ENCODE results near the gene KBTBD12.

Gene KBTBD12

DNA sequence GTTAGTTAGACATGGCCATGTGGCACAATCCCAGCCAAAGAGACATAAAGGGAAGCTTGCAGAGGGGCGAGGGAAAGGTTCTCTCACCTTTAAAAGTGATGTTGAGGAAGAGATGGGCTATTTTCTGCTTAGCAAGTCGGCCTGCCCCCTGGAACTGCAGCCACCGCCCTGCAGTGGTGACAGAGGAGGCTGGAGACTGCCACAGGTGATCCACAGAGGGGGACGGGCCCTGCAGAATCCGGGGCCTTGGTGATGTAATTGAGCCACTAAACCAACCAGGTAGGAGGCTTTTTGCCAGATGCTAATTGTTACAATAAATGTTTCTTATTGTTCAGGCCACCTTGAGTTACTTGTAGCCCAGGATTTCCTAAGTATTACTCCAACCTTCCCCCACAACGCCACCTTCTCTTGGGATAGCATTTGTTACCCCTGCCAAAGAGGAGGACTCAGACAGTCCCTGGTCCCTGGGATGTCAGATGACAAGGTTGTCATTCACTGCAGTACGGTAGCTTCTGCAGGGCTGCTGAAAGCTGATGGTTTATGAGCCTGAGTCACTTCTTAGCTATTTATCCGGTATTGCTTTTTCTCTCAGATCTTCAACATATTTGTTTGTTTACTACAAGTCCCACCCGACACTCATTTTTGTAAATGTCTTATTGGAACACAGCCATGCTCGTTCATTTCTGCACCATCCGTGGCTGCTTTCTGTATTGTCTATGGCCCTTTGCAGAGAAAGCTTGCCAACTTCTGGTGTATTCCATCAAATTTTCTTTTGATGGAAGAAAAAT is 73.9 kb downstream of the KBTBD12 start:
- FAIRE-seq = no peak

GRCh38 chr3:127990051-127990450 is 75.0 kb downstream of the KBTBD12 start:
- FAIRE-seq = no peak

DNA sequence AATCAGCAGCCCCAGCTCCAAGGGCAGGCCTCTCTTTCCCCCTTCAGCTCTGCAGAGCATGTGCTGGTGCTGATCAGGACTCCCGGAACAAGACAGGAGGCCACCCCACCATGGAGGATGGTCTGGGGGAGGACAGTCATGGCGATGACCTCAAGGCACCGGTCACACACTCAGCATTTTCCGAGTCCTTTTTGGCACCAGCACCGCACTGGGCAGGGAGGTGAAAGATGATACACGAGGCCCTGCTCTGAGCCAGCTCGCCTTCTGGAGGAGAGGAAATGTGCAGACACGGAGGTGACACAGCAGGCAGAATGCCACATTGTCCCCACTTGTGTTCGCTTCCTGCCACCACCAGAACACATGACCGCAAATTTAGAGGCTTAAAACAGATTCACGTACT is 75.4 kb downstream of the KBTBD12 start:
- FAIRE-seq = no peak

- no peak for FAIRE-seq
These were observed 76.2 kb downstream of the KBTBD12 start for GRCh38 chr3:127991251-127991650.

GRCh38 chr3:127991681-127992080 is 76.6 kb downstream of the KBTBD12 start:
- FAIRE-seq = no peak

DNA sequence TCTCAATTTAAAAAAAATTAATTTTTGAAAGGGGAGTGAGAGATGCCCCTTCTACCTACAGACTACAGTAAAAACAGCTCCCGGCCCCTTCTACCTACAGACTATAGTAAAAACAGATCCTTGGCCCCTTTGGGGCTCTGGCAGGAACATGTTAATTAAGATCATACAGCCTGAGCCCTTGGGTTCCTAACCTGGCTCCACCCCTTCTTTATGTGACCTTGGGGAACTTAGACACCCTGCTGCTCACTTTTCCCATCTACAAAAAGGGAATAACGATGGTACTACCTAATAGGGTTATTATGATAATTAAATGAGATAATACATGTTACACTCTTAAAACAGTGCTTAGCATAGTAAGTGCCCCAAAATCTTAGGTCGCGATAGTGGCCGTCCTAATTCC is 77.1 kb downstream of the KBTBD12 start:
- no peak for FAIRE-seq

GRCh38 chr3:127994011-127994410 is 79.0 kb downstream of the KBTBD12 start:
- no peak for FAIRE-seq

- no peak for FAIRE-seq
These were observed 82.0 kb downstream of the KBTBD12 start for GRCh38 chr3:127997016-127997415.

DNA sequence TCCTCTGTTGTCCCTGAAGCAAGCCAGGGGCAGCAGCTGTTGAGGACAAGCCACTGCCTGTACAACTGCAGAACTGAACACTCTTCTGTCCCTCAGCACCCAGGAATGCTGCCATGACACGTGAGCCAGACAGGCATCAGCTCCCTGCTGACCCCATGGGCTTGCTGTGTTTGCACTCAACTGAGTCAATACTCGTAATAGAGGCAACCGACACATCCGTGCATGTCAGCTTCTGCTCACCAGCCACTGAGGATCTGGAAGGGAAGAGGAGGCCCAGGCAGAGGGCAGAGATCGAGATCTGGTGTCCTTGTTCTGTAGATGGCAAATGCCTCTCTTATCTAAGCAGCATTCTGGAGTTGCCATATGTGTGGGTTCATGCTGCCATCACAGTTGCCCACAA is 82.9 kb downstream of the KBTBD12 start:
- no peak for FAIRE-seq

GRCh38 chr3:127998596-127998995 is 83.6 kb downstream of the KBTBD12 start:
- no peak for FAIRE-seq

- FAIRE-seq = no peak
These were observed 84.6 kb downstream of the KBTBD12 start for GRCh38 chr3:127999509-128000106.

DNA sequence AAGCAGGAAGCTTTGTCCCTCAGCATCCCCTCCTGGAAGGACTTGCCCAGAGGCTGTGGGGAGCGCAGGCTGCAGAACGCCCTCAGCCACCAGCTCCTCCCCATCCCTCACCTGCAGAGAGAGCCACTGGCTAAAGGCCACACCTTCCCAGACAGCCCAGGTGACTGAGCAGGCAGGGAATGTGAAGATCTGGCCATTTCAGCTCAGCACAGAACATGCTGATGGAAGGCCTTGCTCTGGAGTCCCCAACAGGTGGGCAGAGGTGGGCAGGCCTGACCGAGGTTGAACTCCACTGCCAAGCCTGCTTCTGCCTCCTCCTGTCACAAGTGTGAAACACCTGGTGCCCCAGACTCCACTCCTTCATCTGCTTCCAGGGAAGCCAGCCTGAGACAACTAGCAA is 86.5 kb downstream of the KBTBD12 start:
- no peak for FAIRE-seq

DNA sequence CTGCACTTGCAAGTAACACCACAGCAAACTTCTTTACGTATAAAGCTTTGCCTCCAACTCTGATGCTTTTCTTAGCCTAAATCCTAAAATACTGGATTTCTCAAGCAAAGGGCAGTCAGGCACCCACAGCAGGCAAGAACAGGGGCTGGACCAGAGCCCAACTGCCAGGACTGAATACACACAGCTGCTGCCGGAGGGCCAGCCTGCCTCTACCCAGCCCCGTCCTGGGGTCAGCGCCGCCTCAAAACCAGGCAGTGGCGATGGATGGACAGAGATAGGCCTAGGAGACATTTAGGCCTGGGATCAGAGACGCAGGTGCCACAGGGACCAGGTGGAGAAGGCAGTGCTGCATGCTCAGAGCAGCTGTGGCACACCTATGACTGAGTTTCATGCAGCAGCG is 89.6 kb downstream of the KBTBD12 start:
- no peak for FAIRE-seq

DNA sequence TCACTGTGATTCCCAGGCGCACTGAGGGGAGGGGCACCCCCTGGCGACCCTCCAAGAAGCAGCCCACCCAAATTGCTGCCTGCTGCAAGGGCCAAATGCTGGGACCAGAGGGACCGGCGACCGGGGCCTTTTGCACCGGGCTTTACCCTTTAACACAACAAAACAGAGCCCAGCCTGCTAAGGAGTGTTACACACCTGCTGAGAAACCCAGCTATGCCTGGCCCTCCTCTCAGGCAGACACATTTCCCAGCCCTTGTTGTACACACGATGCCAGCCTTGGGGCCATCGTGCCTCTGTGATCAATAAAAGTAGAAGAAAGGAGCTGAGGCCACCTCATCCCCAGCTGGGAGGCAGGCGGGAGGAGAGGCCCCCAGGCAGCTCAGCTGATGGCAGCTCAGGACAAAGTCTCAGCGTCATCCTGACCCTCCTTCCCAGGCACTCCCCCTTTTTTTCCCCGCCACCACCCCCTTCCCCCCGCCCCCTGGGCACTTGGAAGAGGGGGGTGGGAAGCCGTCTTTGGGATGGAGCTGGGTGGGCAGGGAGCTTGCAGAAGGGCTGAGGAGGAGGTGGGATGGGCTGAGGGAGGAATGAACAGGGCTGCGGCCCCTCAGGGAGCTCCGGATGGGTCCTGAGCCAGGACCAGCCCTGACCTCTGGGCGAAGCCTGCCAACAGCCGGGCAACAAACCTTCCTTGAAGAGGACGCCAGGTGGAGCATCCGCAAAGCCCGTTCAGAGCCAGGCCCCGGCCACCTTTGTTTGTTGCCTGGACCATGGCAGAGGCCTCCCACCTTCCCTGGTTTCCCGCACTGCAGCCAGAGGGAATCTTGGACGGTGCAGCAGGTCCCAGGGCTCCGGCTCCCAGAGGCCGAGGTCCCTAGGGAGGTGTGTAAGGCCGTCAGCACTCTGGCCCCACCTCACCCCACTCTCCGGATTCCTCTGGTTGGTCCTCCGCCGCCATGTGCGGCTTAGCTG is 91.3 kb downstream of the KBTBD12 start:
- FAIRE-seq = no peak

DNA sequence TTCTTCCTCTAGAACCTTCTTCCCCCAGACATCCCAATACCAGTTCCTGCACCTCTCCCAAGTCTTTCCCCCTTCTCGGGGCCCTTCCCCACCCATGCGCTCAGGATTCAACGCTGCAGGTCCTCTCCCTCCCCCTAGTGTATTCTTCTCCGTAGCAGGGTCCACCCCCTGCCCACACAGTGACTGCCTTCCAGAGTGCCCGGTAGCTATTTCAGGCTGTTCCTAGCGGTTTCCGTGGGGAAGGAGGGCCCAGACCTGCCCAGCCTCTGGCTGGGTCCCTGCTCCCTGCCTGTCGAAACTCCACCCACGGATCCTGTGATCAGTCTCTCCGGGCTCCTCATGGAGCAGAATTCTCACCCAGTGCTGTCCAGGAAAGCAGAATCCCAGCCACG is 92.0 kb downstream of the KBTBD12 start:
- no peak for FAIRE-seq

DNA sequence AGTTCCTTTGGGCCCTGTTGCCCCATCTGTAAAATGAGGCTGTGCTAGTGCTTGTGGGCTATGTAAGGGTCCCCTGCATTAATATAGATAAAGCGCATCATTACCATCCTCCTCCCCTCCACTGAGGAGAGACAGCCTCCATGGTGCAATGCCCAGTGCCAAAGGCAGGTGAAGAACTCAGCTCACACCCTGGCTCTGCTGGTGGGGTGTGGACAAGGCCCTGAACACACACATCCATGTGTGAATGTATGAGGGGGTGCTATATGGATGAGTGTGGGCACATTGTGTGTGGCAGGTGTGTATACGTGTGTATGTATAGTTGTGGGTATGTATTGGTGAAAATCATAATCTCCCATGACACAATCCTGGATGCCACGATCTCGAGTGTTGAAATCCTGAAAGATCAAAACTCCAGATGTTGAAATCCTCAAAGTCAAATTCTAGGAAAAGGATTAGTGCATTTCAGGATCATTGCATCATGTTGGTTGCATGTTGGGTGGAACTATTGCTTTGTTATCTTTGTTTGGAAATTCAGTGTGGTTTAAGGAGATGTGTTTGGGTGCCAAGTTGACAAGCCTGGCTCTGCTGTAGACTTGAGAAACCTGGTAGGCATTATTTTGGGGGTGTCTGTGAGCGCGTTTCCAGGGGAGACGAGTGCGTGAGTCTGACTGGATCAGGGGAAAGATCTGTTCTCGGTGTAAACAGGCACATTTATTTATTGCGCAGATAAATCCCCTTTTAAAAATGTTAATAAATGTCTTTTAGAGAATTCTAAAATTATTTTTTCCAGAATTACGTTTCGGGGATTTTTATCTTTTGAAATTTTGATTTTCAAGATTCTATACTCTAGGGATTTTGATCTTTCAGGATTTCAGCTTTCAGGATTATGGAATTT is 95.2 kb downstream of the KBTBD12 start:
- FAIRE-seq = no peak

- FAIRE-seq = no peak
These were observed 96.1 kb downstream of the KBTBD12 start for GRCh38 chr3:128011140-128011539.

DNA sequence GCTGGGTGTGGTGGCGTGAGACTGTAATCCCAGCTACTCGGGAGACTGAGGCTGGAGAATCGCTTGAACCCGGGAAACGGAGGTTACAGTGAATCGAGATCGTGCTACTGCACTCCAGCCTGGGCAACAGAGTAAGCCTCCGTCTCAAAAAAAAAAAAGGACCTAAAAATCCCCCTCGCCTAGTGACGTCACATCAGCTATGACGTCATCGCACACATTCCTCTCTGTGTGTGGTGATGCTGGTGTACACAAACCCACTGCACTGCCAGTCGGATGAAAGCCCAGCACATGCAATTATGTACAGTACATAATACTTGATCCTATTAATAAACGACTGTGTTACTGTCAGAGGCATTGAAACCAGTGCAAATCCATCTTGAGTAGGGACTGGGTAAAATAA is 97.0 kb downstream of the KBTBD12 start:
- no peak for FAIRE-seq

GRCh38 chr3:128014548-128014947 is 99.5 kb downstream of the KBTBD12 start:
- FAIRE-seq = no peak

DNA sequence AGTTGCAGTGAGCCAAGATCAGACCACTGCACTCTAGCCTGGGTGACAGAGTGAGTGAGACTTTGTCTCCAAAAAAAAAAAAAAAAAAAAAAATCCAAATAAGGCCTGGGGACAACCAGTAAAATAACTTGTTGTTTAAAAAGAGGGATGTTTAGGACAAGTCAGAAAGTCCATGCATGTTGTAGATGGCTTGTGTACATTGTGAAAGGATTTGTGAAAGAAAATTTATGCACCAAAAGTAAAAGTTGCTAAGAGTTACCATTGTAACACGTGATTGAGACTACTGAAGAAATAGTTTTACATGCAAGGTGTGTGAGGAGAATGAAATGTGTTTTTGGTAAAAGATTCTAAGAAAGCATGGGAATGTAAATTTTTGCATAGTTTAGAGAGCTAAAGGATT is 101.5 kb downstream of the KBTBD12 start:
- no peak for FAIRE-seq

DNA sequence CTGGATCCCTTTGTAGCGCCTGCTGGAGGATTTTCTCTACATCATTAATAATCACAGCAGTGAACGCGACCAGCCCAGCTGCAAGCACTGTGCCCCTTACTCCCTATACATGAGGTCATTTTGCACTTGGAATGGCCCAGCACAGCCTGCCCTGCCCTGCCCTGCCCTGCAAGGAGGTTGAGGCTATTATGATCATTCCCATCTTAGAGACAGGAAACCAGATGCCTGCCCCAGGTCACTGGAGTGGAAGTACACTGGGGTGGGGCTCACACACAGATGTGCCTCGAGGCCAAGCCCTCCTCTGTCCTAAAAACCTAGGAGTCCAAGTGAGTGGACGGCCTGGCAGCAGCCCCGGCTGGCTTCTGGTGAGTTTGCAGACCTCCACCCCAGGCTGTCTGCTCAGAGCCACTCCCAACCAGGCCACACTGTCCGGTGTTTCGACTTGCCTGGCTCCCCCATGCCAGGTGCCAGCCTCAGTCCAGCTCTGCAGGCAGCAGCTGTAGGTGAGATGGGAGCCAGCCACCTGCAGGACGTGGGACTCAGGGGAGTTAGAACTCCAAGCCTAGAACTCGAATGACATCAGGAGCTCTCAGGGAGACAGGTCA is 106.8 kb downstream of the KBTBD12 start:
- no peak for FAIRE-seq

GRCh38 chr3:128033102-128033501 is 118.1 kb downstream of the KBTBD12 start:
- FAIRE-seq = no peak
